Astrocyte of the cerebellum (primary cell): ENCODE results near the gene FAU.
A peak's percentile ranks its signal among the peaks of the same experiment; 100 is the strongest.

Source experiments
- DNase-seq: peaks from one replicate; pipeline ENCODE4 v3.0.0-alpha.2; 2011; ENCODE audit warnings: low read depth
- H3K4me3 ChIP-seq: 2 replicates; pipeline ENCODE4 v1.5.1; 2011; ENCODE audit warnings: mild to moderate bottlenecking, low read depth, low read length, moderate library complexity
- in situ Hi-C: cut with HindIII; loops from 2 replicates; pipeline ENCODE4 v1.10.0; 2017; ENCODE audit warnings: low sequenced_read_pairs
- TF ChIP-seq, protein P1 (sequence below): IDR thresholded peaks from 2 replicates; pipeline ENCODE4 v1.5.1; 2012; ENCODE audit warnings: low read length, low read depth, moderate library complexity, mild to moderate bottlenecking; ENCODE audit errors: missing control alignments

The FAU gene

DNA sequence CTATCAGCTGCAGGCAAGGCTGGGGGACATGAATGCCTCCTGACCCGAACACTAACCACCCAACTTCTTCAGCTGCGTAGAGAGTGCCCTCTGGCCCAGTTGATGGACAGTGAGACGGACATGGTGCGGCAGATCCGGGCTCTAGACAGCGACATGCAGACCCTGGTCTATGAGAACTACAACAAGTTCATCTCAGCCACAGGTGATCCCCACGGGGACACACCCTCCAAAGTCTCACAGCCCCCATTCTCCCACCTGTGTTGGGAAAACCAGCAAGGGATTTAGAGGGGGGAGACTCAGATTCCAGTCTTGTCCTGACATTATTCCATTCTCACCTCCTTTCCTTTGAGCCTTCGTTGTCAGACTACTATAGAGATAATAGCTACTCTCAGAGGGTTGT, 25.0 kb downstream of the FAU start:
- in situ Hi-C loops = no loop called here
- DNase-seq = no peak
- H3K4me3 ChIP-seq = peak overlapping the region; percentile 71
- TF ChIP-seq, protein P1, sequence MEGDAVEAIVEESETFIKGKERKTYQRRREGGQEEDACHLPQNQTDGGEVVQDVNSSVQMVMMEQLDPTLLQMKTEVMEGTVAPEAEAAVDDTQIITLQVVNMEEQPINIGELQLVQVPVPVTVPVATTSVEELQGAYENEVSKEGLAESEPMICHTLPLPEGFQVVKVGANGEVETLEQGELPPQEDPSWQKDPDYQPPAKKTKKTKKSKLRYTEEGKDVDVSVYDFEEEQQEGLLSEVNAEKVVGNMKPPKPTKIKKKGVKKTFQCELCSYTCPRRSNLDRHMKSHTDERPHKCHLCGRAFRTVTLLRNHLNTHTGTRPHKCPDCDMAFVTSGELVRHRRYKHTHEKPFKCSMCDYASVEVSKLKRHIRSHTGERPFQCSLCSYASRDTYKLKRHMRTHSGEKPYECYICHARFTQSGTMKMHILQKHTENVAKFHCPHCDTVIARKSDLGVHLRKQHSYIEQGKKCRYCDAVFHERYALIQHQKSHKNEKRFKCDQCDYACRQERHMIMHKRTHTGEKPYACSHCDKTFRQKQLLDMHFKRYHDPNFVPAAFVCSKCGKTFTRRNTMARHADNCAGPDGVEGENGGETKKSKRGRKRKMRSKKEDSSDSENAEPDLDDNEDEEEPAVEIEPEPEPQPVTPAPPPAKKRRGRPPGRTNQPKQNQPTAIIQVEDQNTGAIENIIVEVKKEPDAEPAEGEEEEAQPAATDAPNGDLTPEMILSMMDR = no peak

DNA sequence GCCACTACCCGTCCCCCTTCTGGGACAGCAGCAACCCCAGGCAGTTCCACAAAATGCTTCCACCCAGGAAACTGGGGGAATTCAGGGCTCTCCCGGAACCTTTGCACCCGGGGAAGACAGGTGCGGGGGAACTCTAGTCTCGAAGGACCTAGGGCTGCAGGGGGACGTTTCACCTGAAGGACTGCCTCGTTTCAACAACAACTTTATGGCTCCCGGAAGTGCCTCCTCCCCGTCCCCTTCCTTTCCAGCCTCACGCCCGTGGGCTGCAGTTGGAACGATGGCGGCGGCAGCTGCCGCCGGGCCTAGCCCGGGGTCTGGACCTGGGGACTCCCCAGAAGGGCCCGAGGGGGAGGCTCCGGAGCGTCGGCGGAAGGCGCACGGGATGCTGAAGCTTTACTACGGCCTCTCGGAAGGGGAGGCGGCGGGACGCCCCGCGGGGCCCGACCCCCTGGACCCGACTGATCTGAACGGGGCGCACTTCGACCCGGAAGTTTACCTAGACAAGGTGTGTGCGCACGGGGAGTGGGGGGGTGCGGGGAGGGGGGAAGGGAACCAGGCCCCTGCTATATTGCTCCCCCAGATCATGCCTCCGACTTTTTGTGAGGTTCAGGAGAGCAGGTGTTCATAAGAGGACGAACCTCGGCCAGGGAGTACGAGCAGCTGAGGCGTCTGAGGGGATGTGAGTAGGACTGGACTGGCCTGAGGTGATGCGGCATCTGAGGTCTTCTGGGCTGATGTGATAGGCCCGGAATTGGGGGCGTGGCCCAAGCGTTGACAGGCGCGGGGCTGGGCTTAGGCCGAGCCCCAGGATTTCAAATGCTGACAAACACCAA, 25.7 kb downstream of the FAU start, which contains the start of gene VPS51:
TSS of gene VPS51 (plus strand) at position 241 of the 833 bp plus-strand sequence. CDS start at position 278, 37 bp downstream.
- DNase-seq = peak; percentile 83
- in situ Hi-C loops = no loop called here
- TF ChIP-seq, protein P1 = no peak
- peak within 1 kb of the TSS; percentile 71 for H3K4me3 ChIP-seq

DNA sequence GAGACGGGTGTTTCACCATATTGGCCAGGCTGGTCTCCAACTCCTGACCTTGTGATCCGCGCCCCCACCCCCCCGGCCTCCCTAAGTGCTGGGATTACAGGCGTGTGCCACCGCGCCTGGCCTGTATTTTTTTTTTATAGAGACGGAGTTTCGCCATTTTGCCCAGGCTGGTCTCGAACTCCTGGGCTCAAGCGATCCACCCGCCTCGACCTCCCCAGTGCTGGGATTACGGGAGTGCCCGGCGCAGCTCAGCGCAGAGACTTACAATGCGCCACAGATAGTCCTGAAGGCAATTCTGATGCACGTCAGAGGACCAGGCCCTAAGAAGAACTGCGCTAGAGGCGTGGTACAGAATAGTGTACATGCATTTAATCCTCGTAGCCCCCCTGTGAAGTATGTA, 26.5 kb downstream of the FAU start:
- no peak for DNase-seq
- TF ChIP-seq, protein P1 = no peak
- peak overlapping the region; percentile 71 for H3K4me3 ChIP-seq
- in situ Hi-C loops = no loop called here

DNA sequence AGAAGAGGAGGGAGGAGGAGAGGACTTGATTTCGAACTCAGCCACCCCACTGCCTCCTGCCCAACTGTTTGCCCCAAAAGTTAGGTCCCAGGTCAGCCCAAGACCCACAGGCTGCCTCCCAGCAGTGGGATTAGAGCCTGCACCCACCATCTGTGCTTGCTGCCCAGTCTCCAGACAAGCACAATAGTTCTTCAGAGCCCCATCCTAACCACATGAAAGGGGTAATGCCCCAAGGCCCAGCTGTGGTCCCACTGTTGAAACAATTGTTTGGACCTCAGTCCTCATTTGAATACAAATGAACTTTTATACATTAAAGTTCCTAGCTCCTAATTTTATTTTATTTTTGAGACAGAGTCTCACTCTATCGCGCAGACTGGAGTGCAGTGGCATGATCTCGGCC, 31.3 kb downstream of the FAU start:
- no peak for DNase-seq
- in situ Hi-C loops = no loop called here
- no peak overlapping the region for H3K4me3 ChIP-seq
- TF ChIP-seq, protein P1 = no peak

DNA sequence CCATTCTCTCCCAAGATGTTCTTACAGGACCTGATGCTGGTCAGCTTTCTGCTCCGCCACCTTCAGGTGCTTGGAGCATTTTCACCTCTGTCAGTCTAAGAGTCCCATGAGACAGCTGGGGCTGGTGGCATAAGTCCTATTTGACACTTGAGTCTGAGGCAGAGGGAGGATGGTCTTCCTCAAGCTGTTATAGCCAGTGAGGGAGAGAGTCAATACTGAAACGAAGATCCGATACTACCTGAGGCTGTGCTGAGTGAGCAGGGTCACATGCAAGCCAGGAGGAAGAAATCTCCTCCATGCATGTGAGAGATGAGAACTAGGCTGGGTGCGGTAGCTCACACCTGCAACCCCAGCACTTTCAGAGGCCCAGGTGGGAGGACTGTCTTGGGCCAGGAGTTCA, 32.3 kb downstream of the FAU start:
- in situ Hi-C loops = no loop called here
- no peak overlapping the region for H3K4me3 ChIP-seq
- TF ChIP-seq, protein P1 = no peak
- DNase-seq = no peak

DNA sequence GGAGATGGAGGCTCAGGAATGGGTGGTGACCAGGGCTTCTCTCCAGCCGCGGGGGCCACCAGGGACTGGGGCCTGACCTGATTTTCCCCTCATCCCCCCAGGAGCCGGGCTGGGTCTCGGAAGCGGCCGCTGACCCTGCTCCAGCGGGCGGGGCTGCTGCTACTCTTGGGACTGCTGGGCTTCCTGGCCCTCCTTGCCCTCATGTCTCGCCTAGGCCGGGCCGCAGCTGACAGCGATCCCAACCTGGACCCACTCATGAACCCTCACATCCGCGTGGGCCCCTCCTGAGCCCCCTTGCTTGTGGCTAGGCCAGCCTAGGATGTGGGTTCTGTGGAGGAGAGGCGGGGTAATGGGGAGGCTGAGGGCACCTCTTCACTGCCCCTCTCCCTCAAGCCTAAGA, 34.1 kb downstream of the FAU start:
- no peak for DNase-seq
- TF ChIP-seq, protein P1 = no peak
- no peak overlapping the region for H3K4me3 ChIP-seq
- in situ Hi-C loops = no loop called here
